Fibroblast of mammary gland (primary cell): ENCODE measurements around the gene CRIM1.

Source experiments
- DNase-seq: peaks from one replicate; pipeline ENCODE4 v3.0.0-alpha.2; 2010; ENCODE audit warnings: low read depth
- H3K4me3 ChIP-seq: 2 replicates; pipeline ENCODE4 v1.5.1; 2011; ENCODE audit warnings: low read depth, mild to moderate bottlenecking, low read length, moderate library complexity; ENCODE audit not compliant: control insufficient read depth
- TF ChIP-seq, protein P1 (sequence below): conservative IDR thresholded peaks from 2 replicates; pipeline ENCODE4 v1.5.1; 2011; ENCODE audit warnings: low read depth, low read length, inconsistent platforms; ENCODE audit not compliant: control insufficient read depth, insufficient read depth

The CRIM1 gene

GRCh38 chr2:36582951-36583350 is 227.4 kb downstream of the CRIM1 start:
- no peak for DNase-seq
- TF ChIP-seq, protein P1, sequence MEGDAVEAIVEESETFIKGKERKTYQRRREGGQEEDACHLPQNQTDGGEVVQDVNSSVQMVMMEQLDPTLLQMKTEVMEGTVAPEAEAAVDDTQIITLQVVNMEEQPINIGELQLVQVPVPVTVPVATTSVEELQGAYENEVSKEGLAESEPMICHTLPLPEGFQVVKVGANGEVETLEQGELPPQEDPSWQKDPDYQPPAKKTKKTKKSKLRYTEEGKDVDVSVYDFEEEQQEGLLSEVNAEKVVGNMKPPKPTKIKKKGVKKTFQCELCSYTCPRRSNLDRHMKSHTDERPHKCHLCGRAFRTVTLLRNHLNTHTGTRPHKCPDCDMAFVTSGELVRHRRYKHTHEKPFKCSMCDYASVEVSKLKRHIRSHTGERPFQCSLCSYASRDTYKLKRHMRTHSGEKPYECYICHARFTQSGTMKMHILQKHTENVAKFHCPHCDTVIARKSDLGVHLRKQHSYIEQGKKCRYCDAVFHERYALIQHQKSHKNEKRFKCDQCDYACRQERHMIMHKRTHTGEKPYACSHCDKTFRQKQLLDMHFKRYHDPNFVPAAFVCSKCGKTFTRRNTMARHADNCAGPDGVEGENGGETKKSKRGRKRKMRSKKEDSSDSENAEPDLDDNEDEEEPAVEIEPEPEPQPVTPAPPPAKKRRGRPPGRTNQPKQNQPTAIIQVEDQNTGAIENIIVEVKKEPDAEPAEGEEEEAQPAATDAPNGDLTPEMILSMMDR = no peak
- no peak overlapping the region for H3K4me3 ChIP-seq

DNA sequence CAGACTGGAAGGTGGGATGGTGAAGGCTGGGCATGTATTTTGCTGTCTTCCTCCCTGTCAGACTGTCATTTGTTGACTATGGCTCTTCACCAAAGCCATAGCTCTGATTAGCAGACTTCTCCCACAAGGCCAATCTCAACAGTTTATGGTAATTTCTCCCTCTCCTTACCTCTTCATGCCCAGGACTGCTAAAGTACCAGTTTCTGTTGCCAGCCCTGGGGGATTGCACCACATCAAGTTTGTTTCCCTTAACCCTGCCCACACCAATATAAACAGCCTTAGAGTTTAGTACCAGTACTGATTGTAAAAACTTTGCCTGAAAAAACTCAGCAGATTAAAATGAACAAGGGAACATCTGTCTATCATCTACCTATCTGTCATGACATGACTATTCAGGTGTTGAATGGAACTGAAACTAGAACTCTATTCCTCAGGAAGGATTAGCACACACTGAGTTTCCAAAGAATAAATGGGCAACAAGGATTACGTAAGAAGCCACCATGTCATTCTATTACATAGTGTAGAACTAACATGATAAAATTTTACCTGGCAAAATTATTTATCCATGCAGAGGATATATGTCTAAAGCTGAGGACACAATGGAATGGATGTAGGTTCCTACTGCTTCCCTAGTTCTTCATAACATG is 228.7 kb downstream of the CRIM1 start:
- no peak overlapping the region for H3K4me3 ChIP-seq
- DNase-seq = no peak
- TF ChIP-seq, protein P1 = no peak

- H3K4me3 ChIP-seq = no peak overlapping the region
- TF ChIP-seq, protein P1 = no peak
- no peak for DNase-seq
These were observed 231.1 kb downstream of the CRIM1 start for GRCh38 chr2:36586672-36587071.

DNA sequence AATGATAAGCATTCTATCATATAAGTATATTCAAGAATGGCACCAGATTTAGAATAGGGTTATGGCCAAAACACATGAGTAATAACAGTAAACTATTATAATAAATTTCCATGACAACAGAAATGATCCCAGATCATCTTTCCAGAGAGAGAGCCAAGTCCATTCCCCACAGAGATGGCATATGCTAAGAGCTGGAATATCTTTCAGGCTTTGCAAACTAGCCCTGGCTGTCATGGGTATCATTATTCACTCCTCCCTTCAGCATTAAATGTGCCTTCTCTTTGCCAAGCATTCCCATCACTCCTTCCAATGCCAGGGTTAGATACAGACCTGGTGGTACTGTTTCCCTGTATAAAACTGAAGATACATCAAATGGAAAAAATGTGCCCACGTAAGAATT is 231.5 kb downstream of the CRIM1 start:
- no peak overlapping the region for H3K4me3 ChIP-seq
- no peak for DNase-seq
- TF ChIP-seq, protein P1 = no peak

DNA sequence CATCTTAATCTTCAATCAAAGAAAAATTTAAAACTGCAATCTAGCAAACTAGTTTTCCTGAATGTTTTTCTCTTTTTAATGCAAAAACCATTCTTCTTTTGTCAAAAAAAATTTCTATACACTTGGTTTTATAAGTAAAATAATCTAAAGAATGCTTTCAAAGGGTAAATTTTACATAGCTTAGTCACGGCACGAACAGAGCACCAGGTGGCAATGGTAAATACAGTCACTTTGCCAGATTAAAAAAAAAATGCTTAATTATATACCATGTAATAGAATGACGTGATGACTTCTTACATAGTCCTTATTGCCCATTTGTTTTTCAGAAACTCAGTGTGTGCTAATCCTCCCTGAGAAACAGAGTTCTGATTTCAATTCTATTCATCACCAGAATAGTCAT is 232.0 kb downstream of the CRIM1 start:
- no peak for DNase-seq
- no peak overlapping the region for H3K4me3 ChIP-seq
- TF ChIP-seq, protein P1 = no peak

- no peak overlapping the region for H3K4me3 ChIP-seq
- no peak for DNase-seq
- TF ChIP-seq, protein P1 = no peak
These were observed 233.7 kb downstream of the CRIM1 start for GRCh38 chr2:36589230-36589630.

DNA sequence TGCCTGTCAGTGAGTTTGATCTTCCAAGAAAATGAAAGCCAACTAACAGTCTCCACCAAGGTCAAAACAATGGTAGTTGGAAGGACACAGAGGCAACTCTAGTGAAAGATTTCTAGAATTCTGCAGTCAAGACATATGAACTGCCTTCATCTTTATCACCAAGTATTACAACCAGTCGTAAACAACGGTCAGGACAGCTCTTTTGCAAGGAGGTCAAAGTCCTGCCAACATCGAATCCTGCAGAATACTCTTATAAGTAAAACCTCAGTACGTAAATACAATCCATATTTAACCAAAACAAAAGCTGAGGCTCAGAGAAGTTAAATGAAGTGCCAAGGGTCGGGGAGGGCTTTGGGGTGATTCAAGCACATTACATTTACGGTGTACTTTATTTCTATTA is 239.3 kb downstream of the CRIM1 start:
- no peak overlapping the region for H3K4me3 ChIP-seq
- TF ChIP-seq, protein P1 = no peak
- no peak for DNase-seq
